GM12874 (cell line): ENCODE measurements around the gene XIAP.

Experiments
- TF ChIP-seq, protein P1 (sequence below): IDR thresholded peaks from 2 replicates; pipeline ENCODE4 v1.5.1; 2011; ENCODE audit warnings: low read depth, mild to moderate bottlenecking, control low read depth, low read length, moderate library complexity; ENCODE audit not compliant: insufficient read depth

XIAP gene

DNA sequence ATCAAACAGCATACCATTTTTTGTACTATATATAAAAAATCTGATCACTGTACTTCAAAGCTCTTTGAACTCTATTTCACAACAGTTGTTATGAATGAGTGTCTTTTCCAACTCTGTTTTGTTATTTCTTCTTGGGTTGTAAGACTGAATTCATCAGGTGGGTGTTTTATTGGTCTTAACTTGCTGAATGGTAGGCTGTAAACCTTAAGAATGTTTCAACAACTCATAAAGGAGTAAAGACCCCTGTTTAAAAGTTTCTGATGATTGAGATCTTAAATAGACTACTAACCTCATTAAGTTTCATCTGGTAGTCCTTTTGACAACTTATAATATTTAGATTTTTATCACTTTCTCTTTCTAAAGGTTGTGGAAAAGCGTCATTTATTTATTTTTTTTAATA, 83.2 kb downstream of the XIAP start:
- TF ChIP-seq, protein P1, sequence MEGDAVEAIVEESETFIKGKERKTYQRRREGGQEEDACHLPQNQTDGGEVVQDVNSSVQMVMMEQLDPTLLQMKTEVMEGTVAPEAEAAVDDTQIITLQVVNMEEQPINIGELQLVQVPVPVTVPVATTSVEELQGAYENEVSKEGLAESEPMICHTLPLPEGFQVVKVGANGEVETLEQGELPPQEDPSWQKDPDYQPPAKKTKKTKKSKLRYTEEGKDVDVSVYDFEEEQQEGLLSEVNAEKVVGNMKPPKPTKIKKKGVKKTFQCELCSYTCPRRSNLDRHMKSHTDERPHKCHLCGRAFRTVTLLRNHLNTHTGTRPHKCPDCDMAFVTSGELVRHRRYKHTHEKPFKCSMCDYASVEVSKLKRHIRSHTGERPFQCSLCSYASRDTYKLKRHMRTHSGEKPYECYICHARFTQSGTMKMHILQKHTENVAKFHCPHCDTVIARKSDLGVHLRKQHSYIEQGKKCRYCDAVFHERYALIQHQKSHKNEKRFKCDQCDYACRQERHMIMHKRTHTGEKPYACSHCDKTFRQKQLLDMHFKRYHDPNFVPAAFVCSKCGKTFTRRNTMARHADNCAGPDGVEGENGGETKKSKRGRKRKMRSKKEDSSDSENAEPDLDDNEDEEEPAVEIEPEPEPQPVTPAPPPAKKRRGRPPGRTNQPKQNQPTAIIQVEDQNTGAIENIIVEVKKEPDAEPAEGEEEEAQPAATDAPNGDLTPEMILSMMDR, result no peak

DNA sequence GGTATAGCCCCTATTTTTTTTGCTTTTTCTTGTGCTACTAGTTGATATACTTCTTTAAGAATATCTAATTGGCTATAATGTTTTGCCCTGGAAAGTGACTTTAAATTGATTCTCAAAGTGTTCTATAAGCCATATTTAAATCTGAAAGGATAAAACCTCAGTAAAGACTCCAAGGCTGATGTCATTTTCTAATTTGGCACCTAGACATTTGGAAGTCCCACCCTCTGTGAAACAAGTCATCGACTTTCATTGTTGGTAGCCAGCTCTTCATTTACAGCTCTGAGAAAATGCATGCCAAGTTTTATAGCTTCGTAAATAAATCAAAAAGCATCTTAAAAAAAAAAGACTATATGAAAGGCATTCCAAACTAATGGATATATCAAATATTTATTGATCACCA, 83.6 kb downstream of the XIAP start:
- TF ChIP-seq, protein P1, result no peak

GRCh38 chrX:123949846-123950245, 90.0 kb downstream of the XIAP start:
- TF ChIP-seq, protein P1, result no peak

- TF ChIP-seq, protein P1, result no peak
These were observed 99.6 kb downstream of the XIAP start for GRCh38 chrX:123959281-123960063.

DNA sequence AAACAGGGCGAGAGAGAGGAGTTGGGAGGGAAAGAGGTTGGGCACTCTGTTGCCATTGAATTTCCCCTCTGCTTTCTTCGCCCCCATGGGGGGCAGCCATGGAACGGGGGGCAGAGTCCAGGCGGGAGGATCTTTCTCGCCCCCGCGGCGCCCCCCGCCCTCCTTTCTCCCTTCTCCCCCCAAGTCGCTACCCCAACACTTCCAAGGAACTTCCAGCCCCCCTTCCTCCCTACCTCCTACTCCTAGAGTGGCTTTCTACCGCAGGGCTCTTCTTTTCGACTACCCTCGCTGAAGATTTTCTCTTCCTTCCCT, 101.1 kb downstream of the XIAP start:
- TF ChIP-seq, protein P1, result no peak

DNA sequence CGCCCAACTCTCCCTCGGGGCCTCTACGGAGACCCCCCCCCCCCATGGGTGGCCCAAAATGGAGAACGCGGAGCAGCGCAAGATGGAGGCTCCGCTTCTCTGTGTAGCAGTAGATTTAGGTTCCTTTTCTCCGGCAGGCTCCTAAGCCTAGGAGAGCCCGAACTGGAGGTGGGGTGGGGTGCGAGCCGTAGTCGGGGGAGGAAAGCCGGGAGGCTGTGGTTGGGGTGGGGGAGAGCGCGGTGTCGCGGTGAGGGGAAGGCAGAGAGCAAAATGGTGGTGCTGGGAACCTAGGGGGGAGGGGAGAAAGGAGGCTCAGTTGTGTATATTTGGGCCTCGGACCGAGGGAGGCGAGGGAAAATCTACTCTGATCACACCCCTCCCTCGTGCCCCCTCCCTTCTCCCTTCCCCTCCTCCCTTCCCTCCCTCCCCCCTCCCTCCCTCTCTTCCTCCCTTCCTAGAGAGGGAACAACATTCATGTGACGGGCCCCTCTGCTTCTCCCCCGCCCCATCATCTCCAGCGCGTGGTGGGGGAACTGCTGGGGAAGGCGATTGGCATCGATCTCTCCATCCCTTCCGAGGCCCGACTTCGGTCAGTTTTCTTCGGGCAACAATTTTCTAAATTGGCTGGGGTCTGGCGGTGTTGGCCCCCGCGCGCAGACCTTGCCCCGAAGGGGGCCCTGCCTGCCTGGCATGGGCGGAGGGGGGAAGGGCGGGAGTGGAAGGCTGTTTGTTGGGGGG, 101.6 kb downstream of the XIAP start, which contains the start of gene STAG2:
TSS of gene STAG2 (plus strand) at position 439 of the 738 bp plus-strand sequence. CDS start 60,922 bp downstream, outside the sequence.
- TF ChIP-seq, protein P1, result no peak

DNA sequence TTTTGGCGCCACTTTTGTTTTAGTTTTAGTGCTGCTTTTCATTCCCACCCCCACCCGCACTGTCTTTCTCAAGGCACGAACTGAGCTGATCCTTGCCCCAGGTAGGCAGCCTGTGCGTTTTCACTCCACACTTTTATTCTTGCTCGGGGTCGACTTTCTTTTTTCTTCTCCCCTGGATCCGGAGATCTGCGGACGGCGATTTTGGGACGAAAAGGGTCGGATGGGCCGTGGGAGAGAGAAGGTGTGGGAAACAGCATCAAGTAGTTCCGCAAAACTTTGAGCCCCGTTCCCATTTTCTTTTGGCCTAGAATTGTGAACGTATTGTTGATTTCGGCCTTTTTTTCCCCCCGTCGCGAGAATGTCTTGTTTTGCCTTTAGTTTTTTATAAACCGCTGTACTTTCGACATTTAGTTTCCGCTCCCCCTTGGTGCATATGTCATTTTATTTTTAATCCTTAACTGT, 102.2 kb downstream of the XIAP start:
- TF ChIP-seq, protein P1, result no peak
